HG03520 (cell line): Measurements from ENCODE around the gene RANBP17.

ENCODE experiments used
- ATAC-seq: cut with Tn5 transposase; IDR thresholded peaks from one replicate; pipeline ENCODE4 v1.9.1; 2021; ENCODE audit warnings: mild to moderate bottlenecking, moderate library complexity; ENCODE audit not compliant: unreplicated experiment

The RANBP17 gene

GRCh38 chr5:171344936-171345608, 483.3 kb downstream of the RANBP17 start:
- no peak for ATAC-seq
